Raji (cell line): ENCODE measurements around the gene ZNF526.

Source experiments
- POLR2A ChIP-seq: IDR thresholded peaks from 2 replicates; pipeline ENCODE4 v1.6.1; 2011; ENCODE audit warnings: low read depth, low read length, control low read depth; ENCODE audit not compliant: insufficient read depth

Gene ZNF526

DNA sequence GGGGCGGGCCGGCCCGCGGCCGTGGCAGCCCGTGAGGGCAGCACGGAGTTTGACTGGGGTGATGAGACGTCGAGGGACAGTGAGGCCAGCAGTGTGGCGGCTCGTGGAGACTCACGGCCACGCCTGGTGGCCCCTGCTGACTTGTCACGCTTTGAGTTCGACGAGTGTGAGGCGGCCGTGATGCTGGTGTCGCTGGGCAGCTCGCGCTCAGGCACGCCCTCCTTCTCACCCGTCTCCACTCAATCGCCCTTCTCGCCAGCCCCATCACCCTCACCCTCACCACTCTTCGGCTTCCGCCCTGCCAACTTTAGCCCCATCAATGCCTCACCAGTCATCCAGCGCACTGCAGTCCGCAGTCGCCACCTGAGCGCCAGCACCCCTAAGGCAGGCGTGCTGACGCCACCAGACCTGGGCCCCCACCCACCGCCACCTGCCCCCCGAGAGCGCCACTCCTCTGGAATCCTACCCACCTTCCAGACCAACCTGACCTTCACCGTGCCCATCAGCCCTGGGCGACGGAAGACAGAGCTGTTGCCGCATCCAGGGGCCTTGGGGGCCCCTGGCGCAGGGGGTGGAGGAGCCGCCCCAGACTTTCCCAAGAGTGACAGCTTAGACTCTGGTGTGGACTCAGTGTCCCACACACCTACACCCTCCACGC, 53.4 kb downstream of the ZNF526 start:
- TF ChIP-seq POLR2A: no peak

DNA sequence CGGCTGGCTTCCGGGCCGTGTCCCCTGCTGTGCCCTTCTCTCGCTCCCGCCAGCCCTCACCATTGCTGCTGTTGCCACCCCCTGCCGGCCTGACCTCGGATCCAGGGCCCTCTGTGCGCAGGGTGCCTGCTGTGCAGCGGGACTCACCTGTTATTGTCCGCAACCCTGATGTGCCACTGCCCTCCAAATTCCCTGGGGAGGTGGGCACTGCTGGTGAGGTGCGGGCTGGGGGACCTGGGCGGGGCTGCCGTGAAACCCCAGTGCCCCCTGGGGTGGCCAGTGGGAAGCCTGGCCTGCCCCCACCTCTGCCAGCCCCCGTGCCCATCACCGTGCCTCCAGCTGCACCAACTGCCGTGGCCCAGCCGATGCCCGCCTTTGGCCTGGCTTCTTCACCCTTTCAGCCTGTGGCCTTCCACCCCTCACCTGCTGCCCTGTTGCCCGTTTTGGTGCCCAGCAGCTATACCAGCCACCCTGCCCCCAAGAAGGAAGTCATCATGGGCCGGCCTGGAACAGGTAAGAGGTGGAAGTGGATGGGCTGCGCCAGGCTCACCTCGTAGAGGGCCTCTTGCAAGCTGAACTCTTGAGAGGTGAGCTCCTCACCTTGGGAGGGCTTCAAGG, 54.1 kb downstream of the ZNF526 start:
- no peak for TF ChIP-seq POLR2A

- TF ChIP-seq POLR2A: no peak
These were observed 55.0 kb downstream of the ZNF526 start for GRCh38 chr19:42275103-42275502.

- TF ChIP-seq POLR2A: no peak
These were observed 55.4 kb downstream of the ZNF526 start for GRCh38 chr19:42275517-42275916.

DNA sequence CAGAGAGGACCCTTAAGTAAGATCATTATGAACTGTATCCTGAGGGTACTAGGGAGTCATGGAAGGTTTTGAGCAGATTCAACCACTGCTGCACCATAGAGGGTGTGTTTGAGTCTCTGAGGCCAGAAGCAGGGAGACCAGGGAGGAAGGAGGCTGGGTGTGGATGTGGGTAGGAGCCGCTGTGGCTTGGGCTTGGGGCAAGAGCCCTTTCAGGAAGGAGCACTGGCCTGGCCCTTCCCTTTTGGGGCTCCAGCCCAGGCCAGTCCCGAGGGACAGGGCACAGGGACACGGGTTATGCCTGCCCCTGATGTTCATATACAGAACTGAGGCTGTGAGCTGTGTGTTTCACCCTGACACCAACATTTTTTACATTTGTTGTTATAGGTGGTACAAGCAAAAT, 56.2 kb downstream of the ZNF526 start:
- no peak for TF ChIP-seq POLR2A

GRCh38 chr19:42276821-42277220, 56.7 kb downstream of the ZNF526 start:
- TF ChIP-seq POLR2A: no peak
